Stimulated activated CD8-positive, alpha-beta memory T cell treated with anti-CD3 and anti-CD28 coated beads, Interleukin-4, amount 100 ng/mL, for 1 hour (primary cell): ENCODE results near the gene CROCC.
"Not testable (repeated sequence)": the region's sequence is repeated elsewhere in the genome, so short reads cannot be mapped to it uniquely, and the experiment has no call there.

Experiments used
- DNase-seq, 2 donors: peaks; one replicate each; pipeline ENCODE4 v3.0.0-alpha.2; 2020; ENCODE audit warnings: low read depth in 2 of 2, low spot score in 1 of 2

Gene CROCC

DNA sequence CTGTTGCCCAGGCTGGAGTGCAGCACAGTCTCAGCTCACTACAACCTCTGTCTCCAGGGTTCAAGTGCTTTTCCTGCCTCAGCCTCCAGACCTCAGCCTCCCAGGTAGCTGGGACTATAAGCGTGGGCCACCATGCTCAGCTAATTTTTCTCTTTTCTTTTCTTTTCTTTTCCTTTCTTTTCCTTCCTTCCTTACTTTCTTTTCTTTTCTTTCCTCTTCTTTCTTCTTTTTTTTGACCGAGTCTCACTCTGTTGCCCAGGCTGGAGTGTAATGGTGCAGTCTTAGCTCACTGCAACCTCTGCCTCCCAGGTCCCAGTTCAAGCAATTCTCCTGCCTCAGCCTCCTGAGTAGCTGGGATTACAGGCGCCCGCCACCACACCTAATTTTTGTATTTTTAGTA, 42.4 kb downstream of the CROCC start:
- DNase-seq = not testable (repeated sequence)

DNA sequence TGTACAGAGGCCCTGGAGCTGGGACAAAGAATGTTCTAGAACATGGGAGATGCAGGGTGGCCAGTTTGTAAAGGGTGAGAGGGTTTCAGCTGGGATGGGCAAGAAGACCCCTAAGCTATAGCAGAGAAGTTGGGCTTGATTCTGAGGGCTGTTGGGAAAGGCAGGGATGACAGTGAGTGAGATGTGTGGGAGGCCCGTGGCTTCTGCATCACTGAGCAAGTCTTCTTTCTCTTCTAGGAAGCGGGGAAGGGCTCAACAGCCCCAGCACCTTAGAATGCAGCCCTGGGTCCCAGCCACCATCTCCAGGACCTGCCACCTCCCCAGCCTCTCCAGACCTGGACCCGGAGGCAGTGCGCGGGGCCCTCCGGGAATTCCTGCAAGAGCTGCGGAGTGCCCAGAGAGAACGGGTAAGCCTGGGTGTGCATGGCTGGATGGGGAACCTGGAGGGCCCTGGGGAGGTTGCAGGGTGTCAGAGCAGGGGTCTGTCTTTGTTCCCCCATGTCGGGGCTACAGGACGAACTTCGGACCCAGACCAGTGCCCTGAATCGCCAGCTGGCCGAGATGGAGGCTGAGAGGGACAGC, 43.8 kb downstream of the CROCC start:
- DNase-seq = no peak

DNA sequence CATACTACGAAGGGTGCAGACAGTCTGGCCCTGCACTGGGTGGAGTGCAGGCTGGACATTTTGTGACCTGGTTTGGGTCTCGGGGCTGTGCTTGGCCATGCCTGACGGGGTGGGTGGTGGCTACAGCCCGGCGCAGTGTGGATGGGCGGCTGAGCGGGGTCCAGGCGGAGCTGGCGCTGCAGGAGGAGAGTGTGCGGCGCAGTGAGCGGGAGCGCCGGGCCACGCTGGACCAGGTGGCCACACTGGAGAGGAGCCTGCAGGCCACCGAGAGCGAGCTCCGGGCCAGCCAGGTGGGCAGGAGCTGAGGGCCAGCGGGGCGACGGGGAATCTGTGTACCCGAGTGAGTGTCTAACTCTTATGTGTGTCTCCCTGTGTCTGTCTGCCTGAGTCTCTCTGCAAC, 44.6 kb downstream of the CROCC start:
- no peak for DNase-seq

GRCh38 chr1:16967095-16967575, 45.4 kb downstream of the CROCC start:
- DNase-seq = no peak

- DNase-seq = no peak
Measured at GRCh38 chr1:16967962-16968361, 46.2 kb downstream of the CROCC start.

DNA sequence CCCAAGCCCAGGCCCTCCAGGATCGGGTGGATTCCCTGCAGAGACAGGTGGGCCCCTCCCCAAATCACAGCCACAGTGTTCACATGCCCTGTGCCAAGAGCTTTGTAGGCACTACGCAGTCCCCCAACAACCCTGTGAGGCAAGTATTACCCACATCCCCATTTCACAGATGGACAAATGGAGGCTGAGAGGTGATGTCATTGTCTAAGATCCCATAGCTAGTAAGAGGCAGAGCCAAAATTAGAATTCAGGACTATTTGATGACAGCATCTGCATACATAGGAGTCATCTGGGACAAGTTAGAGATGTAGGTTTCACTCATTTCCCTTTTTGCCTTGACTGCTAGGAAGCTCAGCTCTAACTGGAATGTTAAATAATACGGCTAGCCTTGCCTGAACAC, 46.6 kb downstream of the CROCC start:
- no peak for DNase-seq

GRCh38 chr1:16969057-16969611, 47.4 kb downstream of the CROCC start:
- no peak for DNase-seq

DNA sequence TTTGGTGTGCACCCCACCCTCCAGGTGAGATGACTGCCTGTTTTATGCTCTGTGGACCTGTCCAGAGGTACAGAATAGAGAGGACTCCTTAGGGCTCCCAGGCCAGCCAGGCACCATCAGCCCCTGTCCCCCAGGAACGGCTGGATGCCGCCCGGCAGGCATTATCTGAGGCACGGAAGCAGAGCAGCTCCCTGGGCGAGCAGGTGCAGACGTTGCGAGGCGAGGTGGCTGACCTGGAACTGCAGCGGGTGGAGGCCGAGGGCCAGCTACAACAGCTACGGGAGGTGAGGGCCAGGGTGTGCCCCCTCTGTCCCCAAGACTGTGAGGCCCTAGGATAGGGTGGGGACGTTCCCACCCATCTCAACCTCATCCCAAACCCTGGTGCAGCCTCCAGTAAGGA, 47.9 kb downstream of the CROCC start:
- no peak for DNase-seq

DNA sequence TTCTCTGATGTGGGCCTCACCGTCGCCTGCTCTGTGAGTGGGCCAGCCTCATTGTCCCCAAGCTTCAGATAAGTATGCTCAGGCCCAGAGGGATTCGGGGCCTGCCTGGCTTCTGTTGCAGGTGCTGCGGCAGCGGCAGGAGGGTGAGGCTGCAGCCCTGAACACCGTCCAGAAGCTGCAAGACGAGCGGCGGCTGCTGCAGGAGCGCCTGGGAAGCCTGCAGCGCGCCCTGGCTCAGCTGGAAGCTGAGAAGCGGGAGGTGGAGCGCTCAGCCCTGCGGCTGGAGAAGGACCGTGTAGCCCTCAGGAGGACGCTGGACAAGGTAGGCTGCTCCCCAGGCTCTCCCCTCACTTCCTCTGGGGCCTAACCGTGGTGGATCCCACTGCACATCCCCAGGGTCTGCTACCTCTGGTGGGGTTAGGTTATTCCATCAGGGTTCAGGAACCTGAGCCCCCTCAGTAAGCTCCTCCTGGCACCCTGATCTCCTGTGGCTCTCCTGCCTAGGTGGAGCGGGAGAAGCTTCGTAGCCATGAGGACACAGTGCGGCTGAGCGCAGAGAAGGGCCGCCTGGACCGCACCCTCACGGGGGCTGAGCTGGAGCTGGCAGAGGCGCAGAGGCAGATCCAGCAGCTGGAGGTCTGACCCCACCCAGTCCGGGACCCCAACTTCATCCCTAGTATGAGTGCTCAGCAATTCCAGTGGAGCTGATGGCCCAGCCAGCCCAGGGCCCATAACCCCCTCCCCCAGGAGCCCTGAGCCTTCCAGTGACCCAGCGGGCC, 48.6 kb downstream of the CROCC start:
- no peak for DNase-seq

- no peak for DNase-seq
Measured at GRCh38 chr1:16971341-16972188, 49.8 kb downstream of the CROCC start.

DNA sequence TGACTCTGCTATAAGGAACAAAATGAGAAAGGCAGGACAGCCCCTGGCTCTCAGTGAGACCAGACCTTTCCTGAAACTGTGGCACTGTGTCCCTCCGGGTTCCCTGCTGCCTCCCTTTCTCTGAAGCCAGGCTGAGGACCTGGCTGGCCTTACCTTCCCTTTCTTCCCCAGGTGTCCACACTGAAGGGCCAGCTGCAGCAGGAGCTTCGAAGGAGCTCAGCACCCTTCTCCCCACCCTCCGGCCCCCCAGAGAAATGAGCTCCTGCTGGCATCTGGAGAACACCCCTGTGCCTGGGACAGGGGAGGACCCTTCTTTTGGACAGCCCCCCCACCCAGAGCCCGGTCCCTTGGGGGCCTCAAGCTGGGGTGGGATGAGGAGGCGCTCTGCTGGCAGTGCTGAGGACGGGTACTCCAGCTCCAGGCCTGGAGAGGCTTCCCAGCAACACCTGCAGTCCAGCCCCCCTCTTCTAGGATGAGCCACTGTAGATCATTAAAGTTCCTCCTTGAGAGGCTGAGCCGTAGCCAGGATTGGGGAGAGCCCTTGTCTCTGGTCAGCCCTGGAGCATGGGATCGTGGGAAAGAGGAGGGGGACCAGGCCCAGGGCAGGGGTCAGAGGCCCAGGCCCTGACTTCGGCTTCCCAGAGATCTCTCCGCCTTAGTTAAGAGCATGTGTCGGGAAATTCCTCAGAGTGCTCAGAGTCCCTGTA, 50.6 kb downstream of the CROCC start:
- DNase-seq = no peak

DNA sequence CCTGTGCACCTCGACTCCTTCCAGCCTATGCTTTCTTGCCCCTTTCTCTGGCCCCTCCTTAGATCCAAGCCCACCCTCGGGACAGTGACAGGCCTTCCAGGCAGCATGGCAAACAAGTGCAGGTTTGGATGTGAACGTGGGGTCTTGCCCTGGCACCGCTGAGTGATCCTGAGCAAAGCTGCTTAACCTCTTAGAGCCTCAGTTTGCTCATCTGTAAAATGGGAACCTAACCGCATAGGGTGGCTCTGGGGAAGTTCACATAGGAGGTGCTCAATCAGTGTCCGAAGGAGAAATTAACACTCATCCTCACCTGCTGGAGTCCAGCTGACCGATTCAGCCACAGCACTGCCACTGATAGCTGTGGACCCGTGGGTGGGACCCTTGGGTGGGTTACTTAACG, 51.5 kb downstream of the CROCC start:
- DNase-seq = no peak

GRCh38 chr1:16975211-16975610, 53.5 kb downstream of the CROCC start:
- no peak for DNase-seq

- DNase-seq = no peak
Measured at GRCh38 chr1:16975838-16976237, 54.1 kb downstream of the CROCC start.

DNA sequence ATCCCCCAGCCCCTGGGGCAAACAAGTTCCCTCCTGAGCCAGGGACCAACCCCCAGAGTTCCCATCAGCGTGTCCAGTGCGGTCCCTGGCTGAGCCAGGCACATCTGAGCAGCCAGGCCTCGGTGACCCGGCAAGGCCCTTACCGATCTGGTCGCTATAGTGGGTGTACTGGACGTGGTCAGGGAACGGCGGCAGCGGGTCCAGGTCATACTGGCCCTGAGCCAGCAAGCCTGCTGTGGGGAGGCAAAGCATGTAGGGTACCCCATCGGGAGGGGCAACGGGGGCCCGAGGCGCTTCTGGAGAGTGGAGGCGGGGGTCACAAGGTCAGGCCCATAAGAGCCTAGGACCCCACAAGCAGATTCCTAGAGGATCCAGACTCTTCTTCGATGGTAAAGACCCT, 55.2 kb downstream of the CROCC start:
- DNase-seq = no peak

- DNase-seq = no peak
Measured at GRCh38 chr1:16977377-16977776, 55.6 kb downstream of the CROCC start.

GRCh38 chr1:16978139-16978538, 56.4 kb downstream of the CROCC start:
- no peak for DNase-seq

DNA sequence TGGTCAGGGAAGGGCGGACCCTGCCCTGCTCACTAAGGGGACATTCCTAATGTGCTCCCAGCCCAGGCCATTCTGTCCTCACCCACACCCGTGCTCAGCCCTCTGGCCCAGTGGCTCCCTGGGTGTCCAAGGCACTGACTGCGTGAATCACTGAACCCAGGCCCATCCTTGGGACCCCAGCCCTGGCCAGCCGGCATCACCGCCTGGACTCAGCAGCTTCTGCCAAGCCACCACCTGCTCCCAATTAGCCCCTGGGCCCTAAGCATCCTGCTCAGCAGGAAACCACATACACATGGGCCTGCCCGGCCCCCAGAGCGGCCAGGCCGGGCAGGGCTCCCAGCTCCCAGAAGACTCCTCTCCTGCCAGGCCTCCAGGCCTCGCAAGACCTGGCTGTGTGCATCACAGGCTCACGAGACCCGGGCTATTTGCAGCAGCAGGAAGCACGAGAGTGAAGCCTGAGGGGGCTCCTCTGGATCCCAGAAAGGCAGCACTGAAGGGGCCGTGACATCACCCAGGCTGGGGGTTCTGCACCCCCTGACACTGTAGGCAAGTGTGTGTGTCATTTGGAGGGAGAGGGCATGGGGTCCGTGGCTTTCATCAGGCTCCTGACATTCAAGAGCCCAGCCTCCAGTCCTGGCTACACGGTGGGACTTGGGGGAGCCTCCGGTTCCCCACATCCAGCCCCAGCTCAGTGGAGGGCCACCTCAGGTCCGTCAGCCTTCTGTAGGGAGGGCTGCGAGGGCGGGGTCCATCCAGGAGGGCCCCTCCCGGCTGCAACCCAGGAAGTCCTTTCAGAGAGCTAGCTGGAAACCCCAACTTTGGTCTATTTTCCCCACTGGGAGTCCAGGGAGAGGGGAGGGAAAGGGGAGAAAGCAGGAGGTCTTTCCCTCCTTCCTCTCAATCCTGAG, 57.1 kb downstream of the CROCC start:
- DNase-seq = no peak

GRCh38 chr1:16979475-16980327, 58.0 kb downstream of the CROCC start:
- no peak for DNase-seq
